Measurements from ENCODE around the gene RELL2.

- no peak for TF ChIP-seq CTCF (IDR thresholded peaks at IDR 0.05 in 2 of 3, conservative IDR thresholded peaks at IDR 0.05 in 1 of 3; ENCODE audit: borderline replicate concordance in 1 of 3, insufficient read depth in 1 of 3, low read depth in 2 of 3, low read length in 2 of 3)
- TF ChIP-seq YY1 (IDR thresholded peaks at IDR 0.05; ENCODE audit: extremely low read depth, insufficient replicate concordance, low read depth, low read length): no peak
- TF ChIP-seq ZBTB33 (IDR thresholded peaks at IDR 0.05; ENCODE audit: extremely low read depth, insufficient replicate concordance, low read length): no peak
- TF ChIP-seq POLR2A (IDR thresholded peaks at IDR 0.05; ENCODE audit: borderline replicate concordance, extremely low read depth, insufficient read depth, insufficient read length): no peak
- TF ChIP-seq RAD21 (IDR thresholded peaks at IDR 0.05; ENCODE audit: low read depth): no peak
- no peak for TF ChIP-seq POLR2AphosphoS5 (IDR thresholded peaks at IDR 0.05; ENCODE audit: low read depth, low read length)
- TF ChIP-seq MAX (IDR thresholded peaks at IDR 0.05): no peak
- no peak for TF ChIP-seq TCF7L2 (IDR thresholded peaks at IDR 0.05; ENCODE audit: borderline replicate concordance, extremely low read depth, insufficient read depth, insufficient read length)
Measured at GRCh38 chr5:141636106-141636412, 738 bp upstream of the RELL2 start.

Measured in HCT116 (cell line).